Gastroesophageal sphincter (tissue), 4 donors: Measurements from ENCODE around the gene VPS41. TPM values are rescaled to one million over a fixed set of nuclear protein-coding genes. Genes with fewer than 3 reads are reported as not detected.

Experiments used
- ATAC-seq: fragments of 150-250 bp; one replicate; pipeline ENCODE4 v1.9.1; 2016; ENCODE audit warnings: mild to moderate bottlenecking, moderate library complexity
- H3K27ac ChIP-seq, 4 donors: fragments of 200-600 bp; sonication (generic) in 3 of 4; 1 replicate in 3 of 4; 2 replicates in 1 of 4; pipeline ENCODE4 v1.5.1; 2016 to 2019
- H3K27me3 ChIP-seq: fragments of 200-600 bp; sonication (generic); one replicate; pipeline ENCODE4 v1.5.1; 2019
- H3K36me3 ChIP-seq, 2 donors: fragments of 200-600 bp; sonication (generic); one replicate each; pipeline ENCODE4 v1.5.1; 2019; ENCODE audit warnings: control low read depth in 1 of 2
- H3K4me1 ChIP-seq, 3 donors: fragments of 200-600 bp; sonication (generic); 1 replicate in 2 of 3; 2 replicates in 1 of 3; pipeline ENCODE4 v1.5.1; 2016 to 2019; ENCODE audit warnings: control low read depth in 2 of 3
- H3K4me3 ChIP-seq, 2 donors: fragments of 200-600 bp; sonication (generic); one replicate each; pipeline ENCODE4 v1.5.1; 2019; ENCODE audit warnings: mild to moderate bottlenecking in 1 of 2, moderate library complexity in 1 of 2
- H3K9me3 ChIP-seq, 3 donors: fragments of 200-600 bp; sonication (generic); one replicate each; pipeline ENCODE4 v1.5.1; 2017 to 2019; ENCODE audit warnings: control low read depth in 2 of 3
- CTCF ChIP-seq, 4 experiments: fragments of 200-600 bp in 2 of 4; fragments of 450-650 bp in 2 of 4; sonication (generic) in 1 of 4; IDR thresholded peaks; one replicate each; pipeline ENCODE4 v1.5.1; 2017 to 2019; ENCODE audit warnings: antibody characterized with exemption in 4 of 4, mild to moderate bottlenecking in 2 of 4, moderate library complexity in 2 of 4
- EP300 ChIP-seq: sonication (generic); formaldehyde crosslinking; IDR thresholded peaks from one replicate; pipeline ENCODE4 v1.6.1; 2017; ENCODE audit warnings: antibody characterized with exemption, mild to moderate bottlenecking
- POLR2A ChIP-seq, 2 donors: fragments of 450-650 bp; IDR thresholded peaks; one replicate each; pipeline ENCODE4 v1.6.1; 2017; ENCODE audit warnings: antibody characterized with exemption in 2 of 2, mild to moderate bottlenecking in 2 of 2, moderate library complexity in 1 of 2
- POLR2AphosphoS5 ChIP-seq: sonication (generic); formaldehyde crosslinking; IDR thresholded peaks from one replicate; pipeline ENCODE4 v1.6.1; 2017; ENCODE audit warnings: antibody characterized with exemption
- WGBS, 2 donors: methylation state at CpG; one replicate each; pipeline ENCODE4 v1.1.5; 2018; ENCODE audit warnings: low coverage in 1 of 2; 5-methylcytosine and 5-hydroxymethylcytosine counted together
- total RNA-seq, 4 donors: library from RNA; depleted of rRNA; stranded (reverse); fragments of >200 nt; gene quantifications; one replicate each; pipeline ENCODE4 v1.1.0, GENCODE V29; 2016

The VPS41 gene
- total RNA-seq, 4 donors from 2014 or later, result 33.7 to 71.8 (median 44.3) TPM

- no peak for ATAC-seq
- Histone ChIP-seq H3K4me3 (no peak overlapping the region), H3K27me3 (no peaks in the 10 kb centered on the region), H3K36me3 (peaks cover 0 to 30% of the 10 kb centered on the region in 2 donors), H3K27ac (no peak overlapping the region), H3K4me1 (no peaks in the 10 kb centered on the region), H3K9me3 (no peaks in the 10 kb centered on the region)
- no peak for TF ChIP-seq EP300
- TF ChIP-seq CTCF (IDR thresholded peaks at IDR 0.05), result peak; percentile 73 to 79 (median 75)
- WGBS, 2 donors, result 27 to 32% methylated on average over 8 of the region's 8 CpGs
These were observed 112.1 kb downstream of the VPS41 start for GRCh38 chr7:38796626-38797501.

DNA sequence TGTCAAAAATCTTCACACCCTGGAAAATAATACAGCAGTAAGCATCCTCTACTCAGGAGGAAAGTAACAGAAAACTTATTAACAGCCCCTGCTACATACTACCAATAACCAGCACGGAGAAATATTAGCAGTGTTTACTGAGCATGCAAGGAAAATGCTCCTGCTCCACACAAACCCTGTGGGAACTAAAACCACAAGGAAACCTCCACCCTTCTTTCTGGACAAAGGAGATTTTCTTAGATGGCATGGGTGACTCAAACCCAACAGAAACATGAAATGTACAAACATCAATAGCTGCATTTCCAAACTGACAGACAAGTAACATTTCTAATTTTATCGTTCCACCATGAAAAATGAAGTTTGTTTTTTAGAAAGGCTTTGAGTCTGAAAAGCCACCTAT lies 113.4 kb downstream of the VPS41 start:
- Histone ChIP-seq H3K36me3 (peaks cover 0 to 41% of the 10 kb centered on the region in 2 donors), H3K27me3 (no peaks in the 10 kb centered on the region), H3K27ac (no peak overlapping the region), H3K4me3 (no peak overlapping the region), H3K9me3 (no peaks in the 10 kb centered on the region), H3K4me1 (no peaks in the 10 kb centered on the region)
- no peak for ATAC-seq
- TF ChIP-seq CTCF (IDR thresholded peaks at IDR 0.05), result no peak
- no peak for TF ChIP-seq POLR2AphosphoS5
- 69 to 84% methylated on average over 2 of the region's 2 CpGs for WGBS, 2 donors

GRCh38 chr7:38781991-38782390 lies 127.0 kb downstream of the VPS41 start:
- no peak overlapping the region for H3K4me3 ChIP-seq
- no peak for TF ChIP-seq POLR2AphosphoS5
- TF ChIP-seq EP300, result no peak
- no peak for TF ChIP-seq POLR2A (IDR thresholded peaks at IDR 0.05)
- no peak for TF ChIP-seq CTCF (IDR thresholded peaks at IDR 0.05)
- no peak for ATAC-seq

DNA sequence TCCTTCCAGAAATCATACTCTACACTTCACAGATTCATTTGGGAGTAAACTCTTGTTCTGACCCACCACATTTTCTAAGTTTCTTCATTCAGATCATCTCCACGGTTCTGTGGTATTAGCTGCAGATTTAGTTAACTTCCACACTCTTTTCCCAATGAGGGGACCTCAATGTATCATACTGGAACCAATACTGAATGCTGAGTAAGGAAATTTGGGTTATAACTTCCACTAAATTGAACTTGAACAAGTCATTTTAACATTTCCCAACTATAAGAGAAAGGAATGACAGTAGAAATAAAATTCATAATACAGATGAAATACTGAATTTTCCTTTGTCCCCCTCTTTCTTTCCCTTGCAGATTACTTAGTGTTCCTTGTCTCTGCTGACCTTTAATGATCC lies 131.4 kb downstream of the VPS41 start:
- ATAC-seq, result no peak
- TF ChIP-seq CTCF (IDR thresholded peaks at IDR 0.05) (no peak), POLR2AphosphoS5 (no peak), EP300 (no peak), POLR2A (IDR thresholded peaks at IDR 0.05) (no peak)
- Histone ChIP-seq H3K36me3 (peaks cover 0 to 40% of the 10 kb centered on the region in 2 donors), H3K27me3 (no peaks in the 10 kb centered on the region), H3K27ac (no peak overlapping the region), H3K4me1 (no peaks in the 10 kb centered on the region), H3K9me3 (no peaks in the 10 kb centered on the region), H3K4me3 (no peak overlapping the region)
- WGBS, 2 donors, result 17 to 23% methylated on average over 1 of the region's 1 CpG

More at GRCh38 chr7:38781991-38782390, 127.0 kb downstream of the VPS41 start:
- Histone ChIP-seq H3K36me3 (peaks cover 0 to 21% of the 10 kb centered on the region in 2 donors), H3K27me3 (no peaks in the 10 kb centered on the region), H3K4me1 (no peaks in the 10 kb centered on the region), H3K9me3 (no peaks in the 10 kb centered on the region), H3K27ac (no peak overlapping the region)

GRCh38 chr7:38775506-38776175 lies 133.3 kb downstream of the VPS41 start:
- no peaks in the 10 kb centered on the region for H3K4me1 ChIP-seq
- no peak for ATAC-seq
- no peak overlapping the region for H3K4me3 ChIP-seq
- no peaks in the 10 kb centered on the region for H3K27me3 ChIP-seq
- H3K36me3 ChIP-seq, result peaks cover 0 to 57% of the 10 kb centered on the region in 2 donors
- H3K27ac ChIP-seq, result no peak overlapping the region
- H3K9me3 ChIP-seq, result no peaks in the 10 kb centered on the region
- WGBS, 2 donors, result 78 to 92% methylated on average over 2 to 3 of the region's 3 CpGs
- TF ChIP-seq POLR2AphosphoS5, result no peak
- TF ChIP-seq EP300, result no peak
- no peak for TF ChIP-seq CTCF (IDR thresholded peaks at IDR 0.05)
- no peak for TF ChIP-seq POLR2A (IDR thresholded peaks at IDR 0.05)
